ENCODE data around the gene PRLHR. TPM values are rescaled to one million over a fixed set of nuclear protein-coding genes. Genes with fewer than 3 reads are reported as not detected.

Gene PRLHR
- polyA plus RNA-seq, 3 donors = not detected

DNA sequence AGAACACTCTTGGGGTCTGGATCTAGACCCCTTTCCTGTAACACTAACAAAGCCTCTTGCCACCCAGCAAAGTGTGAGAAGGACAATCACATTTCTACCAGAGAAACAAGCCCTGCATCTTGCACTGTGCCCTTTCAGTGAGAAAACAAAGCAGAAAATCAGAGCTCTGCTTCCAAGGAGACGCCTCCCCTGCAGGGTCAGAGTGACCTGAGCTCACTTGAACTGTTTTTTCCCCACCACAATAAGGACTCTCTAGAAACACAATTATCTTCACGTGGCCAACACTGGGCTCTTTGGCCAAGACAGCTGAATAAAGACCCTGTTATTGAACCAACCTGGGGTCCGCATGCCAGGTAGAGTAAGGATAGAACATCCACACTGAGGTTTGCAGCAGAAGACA, 30.1 kb upstream of the PRLHR start:
- H3K4me2 ChIP-seq (replicated peaks; ENCODE audit: extremely low read depth, low read length, poor library complexity, severe bottlenecking) = no peak overlapping the region
- DNase-seq = no peak
- H3K27me3 Mint-ChIP-seq (ENCODE audit: low read depth in 3 of 3) = peaks cover 9 to 22% (median 19%) of the 10 kb centered on the region in 3 donors
- H2AFZ ChIP-seq (ENCODE audit: insufficient read depth, low read depth, low read length, poor library complexity, severe bottlenecking) = no peak overlapping the region
- no peak overlapping the region for H3K4me3 Mint-ChIP-seq
- H3K79me2 ChIP-seq (ENCODE audit: insufficient read depth, low read length) = no peaks in the 10 kb centered on the region
- no peaks in the 10 kb centered on the region for H3K36me3 ChIP-seq (replicated peaks in 1 of 2; ENCODE audit: control insufficient read depth in 1 of 2, insufficient read depth in 2 of 2, low read length in 2 of 2)
- no peaks in the 10 kb centered on the region for H3K4me1 ChIP-seq (ENCODE audit: control insufficient read depth in 1 of 2, insufficient read depth in 2 of 2, low read length in 2 of 2)
- no peaks in the 10 kb centered on the region for H3K9me3 ChIP-seq (replicated peaks in 1 of 2; ENCODE audit: control insufficient read depth in 1 of 2, insufficient read depth in 1 of 2, low read length in 2 of 2)
- no peak overlapping the region for H3K27ac Mint-ChIP-seq
- TF ChIP-seq, protein P1, sequence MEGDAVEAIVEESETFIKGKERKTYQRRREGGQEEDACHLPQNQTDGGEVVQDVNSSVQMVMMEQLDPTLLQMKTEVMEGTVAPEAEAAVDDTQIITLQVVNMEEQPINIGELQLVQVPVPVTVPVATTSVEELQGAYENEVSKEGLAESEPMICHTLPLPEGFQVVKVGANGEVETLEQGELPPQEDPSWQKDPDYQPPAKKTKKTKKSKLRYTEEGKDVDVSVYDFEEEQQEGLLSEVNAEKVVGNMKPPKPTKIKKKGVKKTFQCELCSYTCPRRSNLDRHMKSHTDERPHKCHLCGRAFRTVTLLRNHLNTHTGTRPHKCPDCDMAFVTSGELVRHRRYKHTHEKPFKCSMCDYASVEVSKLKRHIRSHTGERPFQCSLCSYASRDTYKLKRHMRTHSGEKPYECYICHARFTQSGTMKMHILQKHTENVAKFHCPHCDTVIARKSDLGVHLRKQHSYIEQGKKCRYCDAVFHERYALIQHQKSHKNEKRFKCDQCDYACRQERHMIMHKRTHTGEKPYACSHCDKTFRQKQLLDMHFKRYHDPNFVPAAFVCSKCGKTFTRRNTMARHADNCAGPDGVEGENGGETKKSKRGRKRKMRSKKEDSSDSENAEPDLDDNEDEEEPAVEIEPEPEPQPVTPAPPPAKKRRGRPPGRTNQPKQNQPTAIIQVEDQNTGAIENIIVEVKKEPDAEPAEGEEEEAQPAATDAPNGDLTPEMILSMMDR (IDR thresholded peaks at IDR 0.05) = no peak
- WGBS (ENCODE audit: insufficient coverage) = 83% methylated on average over 2 of the region's 3 CpGs
- H3K27ac ChIP-seq (ENCODE audit: low read depth in 1 of 2, low read length in 2 of 2) = no peak overlapping the region
- H3K9me3 Mint-ChIP-seq = peaks cover 0 to 4% (median 0%) of the 10 kb centered on the region in 7 donors
- H3K27me3 ChIP-seq (ENCODE audit: control insufficient read depth in 2 of 2, insufficient read depth in 2 of 2, low read length in 2 of 2) = no peaks in the 10 kb centered on the region
- no peak overlapping the region for H3K9ac ChIP-seq (ENCODE audit: insufficient read depth, low read length, poor library complexity, severe bottlenecking)
- intact Hi-C loops (cut with micrococcal nuclease) = no loop called here
- no peaks in the 10 kb centered on the region for H3K4me1 Mint-ChIP-seq
- H4K20me1 ChIP-seq (ENCODE audit: insufficient read depth, low read length) = no peaks in the 10 kb centered on the region
- H3K4me3 ChIP-seq (replicated peaks in 1 of 3; ENCODE audit: low read depth in 2 of 3, low read length in 3 of 3) = no peak overlapping the region
- H3K36me3 Mint-ChIP-seq = no peaks in the 10 kb centered on the region

DNA sequence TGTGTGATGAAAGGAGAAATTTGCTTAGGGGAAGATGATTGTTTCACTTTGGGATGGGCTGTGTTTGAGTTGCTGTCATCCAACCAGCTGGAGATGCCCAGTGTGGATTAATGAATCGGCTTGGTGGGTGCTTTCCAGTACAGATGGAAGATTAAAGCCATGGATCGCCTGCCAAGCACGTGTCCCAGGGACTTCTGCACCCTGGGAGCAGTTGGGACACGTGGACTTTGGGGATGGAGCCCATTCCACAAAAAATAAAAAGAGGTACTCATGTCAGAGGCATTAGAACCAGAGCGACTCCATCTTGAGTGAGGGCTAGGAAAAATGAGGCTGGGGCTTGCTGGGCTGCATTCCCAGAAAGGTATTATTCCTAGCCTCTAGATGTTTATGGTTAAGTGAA, 29.3 kb upstream of the PRLHR start:
- Histone ChIP-seq H3K27me3 (ENCODE audit: control insufficient read depth in 2 of 2, insufficient read depth in 2 of 2, low read length in 2 of 2) (no peaks in the 10 kb centered on the region), H3K79me2 (ENCODE audit: insufficient read depth, low read length) (no peaks in the 10 kb centered on the region), H3K4me2 (replicated peaks; ENCODE audit: extremely low read depth, low read length, poor library complexity, severe bottlenecking) (no peak overlapping the region), H4K20me1 (ENCODE audit: insufficient read depth, low read length) (no peaks in the 10 kb centered on the region), H3K4me1 (ENCODE audit: control insufficient read depth in 1 of 2, insufficient read depth in 2 of 2, low read length in 2 of 2) (no peaks in the 10 kb centered on the region), H3K36me3 (replicated peaks in 1 of 2; ENCODE audit: control insufficient read depth in 1 of 2, insufficient read depth in 2 of 2, low read length in 2 of 2) (no peaks in the 10 kb centered on the region), H2AFZ (ENCODE audit: insufficient read depth, low read depth, low read length, poor library complexity, severe bottlenecking) (no peak overlapping the region), H3K27ac (ENCODE audit: low read depth in 1 of 2, low read length in 2 of 2) (no peak overlapping the region), H3K9me3 (replicated peaks in 1 of 2; ENCODE audit: control insufficient read depth in 1 of 2, insufficient read depth in 1 of 2, low read length in 2 of 2) (no peaks in the 10 kb centered on the region), H3K4me3 (replicated peaks in 1 of 3; ENCODE audit: low read depth in 2 of 3, low read length in 3 of 3) (no peak overlapping the region), H3K9ac (ENCODE audit: insufficient read depth, low read length, poor library complexity, severe bottlenecking) (no peak overlapping the region)
- H3K4me3 Mint-ChIP-seq = no peak overlapping the region
- TF ChIP-seq, protein P1 (IDR thresholded peaks at IDR 0.05) = no peak
- no peak overlapping the region for H3K27ac Mint-ChIP-seq
- 74% methylated on average over 4 of the region's 5 CpGs for WGBS (ENCODE audit: insufficient coverage)
- H3K36me3 Mint-ChIP-seq = no peaks in the 10 kb centered on the region
- DNase-seq = no peak
- intact Hi-C loops (cut with micrococcal nuclease) = no loop called here
- H3K9me3 Mint-ChIP-seq = peaks cover 0 to 4% (median 0%) of the 10 kb centered on the region in 7 donors
- H3K4me1 Mint-ChIP-seq = no peaks in the 10 kb centered on the region
- H3K27me3 Mint-ChIP-seq (ENCODE audit: low read depth in 3 of 3) = peaks cover 11 to 22% (median 20%) of the 10 kb centered on the region in 3 donors
